Inflammatory macrophage (primary cell): ENCODE measurements around the gene CDH11.

Experiments
- DNase-seq, 2 donors: peaks; one replicate each; pipeline ENCODE4 v3.0.0-alpha.2; 2020 to 2022

The CDH11 gene

DNA sequence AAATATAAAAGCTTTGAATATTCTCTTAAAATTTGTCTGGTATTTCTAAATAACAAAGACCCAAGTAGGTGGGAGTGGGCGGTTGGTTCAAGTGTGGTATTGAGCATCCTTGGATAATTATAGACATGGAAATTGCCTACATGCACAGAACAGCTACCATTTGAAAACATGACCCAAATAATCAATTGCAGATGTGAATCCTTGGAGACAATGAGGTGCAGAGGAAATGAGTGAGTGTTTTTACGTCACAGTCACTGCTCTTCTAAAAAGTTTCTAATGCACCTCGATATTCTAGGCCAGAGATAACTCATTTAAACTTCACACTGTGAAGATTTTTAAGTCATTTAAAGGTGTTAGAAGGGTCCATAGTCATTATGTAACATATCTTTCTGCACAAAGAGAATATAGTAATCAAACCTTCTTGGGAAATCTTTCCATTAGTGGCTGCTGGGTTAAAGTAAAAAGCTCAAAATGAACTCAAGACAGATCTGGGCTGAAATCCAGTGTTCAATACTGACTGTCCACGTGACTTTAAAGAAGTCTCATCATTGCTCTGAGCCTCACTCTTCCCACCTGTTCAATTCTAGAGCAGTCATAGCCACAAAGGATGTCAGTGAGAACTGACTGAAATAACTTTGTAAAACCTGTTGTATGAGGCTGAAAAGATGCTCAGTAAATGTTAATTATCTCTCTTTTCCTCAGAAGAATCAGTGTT, 144.5 kb downstream of the CDH11 start:
- DNase-seq: no peak

- DNase-seq: no peak
Measured at GRCh38 chr16:64975821-64976220, 146.0 kb downstream of the CDH11 start.

- no peak for DNase-seq
Measured at GRCh38 chr16:64974381-64974780, 147.5 kb downstream of the CDH11 start.

DNA sequence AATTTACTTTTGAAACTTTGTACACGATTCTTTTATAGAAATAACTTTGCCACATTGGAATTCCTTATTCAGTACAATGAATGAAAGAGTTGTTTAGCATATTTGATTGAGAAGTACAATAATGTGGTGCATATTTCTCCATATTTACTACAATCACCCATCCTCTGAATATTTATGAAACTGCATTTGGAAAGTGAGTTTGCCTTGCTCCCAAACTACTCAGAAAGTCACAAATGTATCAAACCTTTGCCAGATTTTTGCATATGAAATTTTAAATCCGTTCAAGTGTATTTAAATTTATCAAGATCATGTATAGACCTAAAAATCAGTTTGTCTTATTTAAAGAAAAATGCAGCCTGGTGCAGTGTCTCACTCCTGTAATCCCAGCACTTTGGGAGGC, 148.7 kb downstream of the CDH11 start:
- no peak for DNase-seq

GRCh38 chr16:64971171-64971570, 150.7 kb downstream of the CDH11 start:
- no peak for DNase-seq

- no peak for DNase-seq
Measured at GRCh38 chr16:64969221-64969620, 152.6 kb downstream of the CDH11 start.

DNA sequence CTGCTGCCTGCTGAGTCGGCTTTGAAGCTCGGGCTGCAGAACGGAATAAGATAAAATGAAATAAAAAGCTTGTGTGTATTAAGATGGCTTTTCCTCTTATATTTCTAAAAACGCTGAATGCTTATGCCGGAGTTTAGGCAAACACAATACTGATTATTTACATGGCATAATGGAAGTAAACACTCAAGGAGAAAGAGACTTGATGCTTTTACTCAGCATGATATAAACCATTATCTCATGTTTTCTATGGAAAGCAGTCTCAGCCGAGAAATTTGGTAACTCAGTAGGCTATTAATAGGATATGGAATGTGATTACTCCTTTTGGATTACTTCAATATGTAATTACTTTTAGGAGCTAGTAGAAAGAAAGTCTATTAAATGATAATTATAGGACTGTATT, 153.3 kb downstream of the CDH11 start:
- DNase-seq: no peak

- no peak for DNase-seq
Measured at GRCh38 chr16:64964126-64964540, 157.7 kb downstream of the CDH11 start.

GRCh38 chr16:64962786-64963185, 159.1 kb downstream of the CDH11 start:
- no peak for DNase-seq

GRCh38 chr16:64957246-64957645, 164.6 kb downstream of the CDH11 start:
- no peak for DNase-seq

GRCh38 chr16:64952177-64952576, 169.7 kb downstream of the CDH11 start:
- no peak for DNase-seq

- DNase-seq: no peak
Measured at GRCh38 chr16:64951193-64951592, 170.7 kb downstream of the CDH11 start.

GRCh38 chr16:64950731-64951130, 171.1 kb downstream of the CDH11 start:
- DNase-seq: no peak

DNA sequence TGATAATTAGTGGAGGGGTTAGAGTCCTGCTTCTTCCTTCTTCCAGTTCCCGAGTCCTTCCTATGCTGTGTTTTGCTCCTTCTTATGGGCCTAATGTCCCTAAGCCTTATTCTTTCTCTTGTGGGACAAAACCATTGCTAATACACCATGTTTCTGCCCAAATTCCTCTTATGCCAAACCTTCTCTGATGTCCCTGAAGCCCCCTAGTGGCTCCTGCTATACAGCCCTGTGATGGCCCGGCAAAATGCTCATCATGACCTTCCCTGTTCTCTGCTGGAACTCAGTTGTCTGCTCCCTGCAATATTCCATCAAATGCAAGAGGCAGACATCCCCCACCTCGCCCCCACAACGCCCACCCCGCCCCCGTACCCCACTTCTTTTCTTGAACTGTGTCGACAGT, 171.6 kb downstream of the CDH11 start:
- no peak for DNase-seq

- DNase-seq: no peak
Measured at GRCh38 chr16:64948056-64948455, 173.8 kb downstream of the CDH11 start.

GRCh38 chr16:64947651-64948050, 174.2 kb downstream of the CDH11 start:
- DNase-seq: no peak

GRCh38 chr16:64933885-64934284, 188.0 kb downstream of the CDH11 start:
- DNase-seq: no peak

GRCh38 chr16:64926476-64926875, 195.4 kb downstream of the CDH11 start:
- DNase-seq: no peak

DNA sequence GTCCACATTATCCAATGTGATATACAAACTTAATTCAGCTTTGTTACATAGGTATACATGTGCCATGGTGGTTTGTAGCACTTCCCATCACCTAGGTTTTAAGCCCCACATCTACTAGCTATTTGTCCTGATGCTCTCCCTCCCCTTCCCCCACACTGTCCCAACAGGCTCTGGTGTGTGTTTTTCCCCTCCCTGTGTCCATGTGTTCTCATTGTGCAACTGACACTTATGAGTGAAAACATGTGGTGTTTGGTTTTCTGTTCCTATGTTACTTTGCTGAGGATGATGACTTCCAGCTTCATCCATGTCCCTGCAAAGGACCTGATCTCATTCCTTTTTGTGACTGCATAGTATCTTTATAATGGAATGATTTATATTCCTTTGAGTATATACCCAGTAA, 196.7 kb downstream of the CDH11 start:
- no peak for DNase-seq

DNA sequence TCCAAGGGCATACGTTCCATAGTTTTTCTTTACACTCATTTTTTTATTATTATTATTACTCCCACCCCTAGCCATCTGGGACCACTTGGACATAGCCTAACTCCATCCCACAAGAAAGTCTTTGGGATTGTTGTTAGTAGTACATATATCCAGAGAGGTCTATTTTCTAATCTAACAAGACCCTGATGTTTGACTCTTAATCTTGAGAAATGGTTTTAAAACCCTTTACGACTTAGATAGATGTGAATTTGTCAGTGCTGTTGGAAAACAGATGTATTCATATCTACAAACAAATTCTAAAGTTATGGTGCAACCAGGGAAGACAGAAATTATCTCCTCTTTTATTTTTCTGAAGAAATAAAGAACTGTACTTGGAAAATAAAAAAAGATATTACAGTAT, 197.8 kb downstream of the CDH11 start:
- DNase-seq: no peak

- DNase-seq: no peak
Measured at GRCh38 chr16:64919929-64920607, 201.8 kb downstream of the CDH11 start.

DNA sequence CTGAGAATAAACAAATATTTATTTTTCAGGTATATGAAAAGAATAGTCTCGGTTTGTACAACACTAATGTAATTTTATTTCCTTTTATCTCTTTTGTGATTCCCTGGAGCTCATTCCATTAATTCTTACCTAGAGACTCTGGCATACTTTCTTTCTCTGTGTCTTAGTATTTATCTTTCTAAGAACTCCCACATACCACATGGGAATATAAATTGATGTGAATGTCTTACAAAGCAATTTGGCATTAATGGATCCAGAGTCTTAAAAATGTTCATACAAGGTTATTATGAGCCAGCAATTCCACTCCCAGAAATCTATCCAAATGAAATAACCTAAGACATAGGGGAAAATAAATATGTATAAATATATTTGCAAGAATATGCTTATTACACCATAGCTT, 202.7 kb downstream of the CDH11 start:
- no peak for DNase-seq

DNA sequence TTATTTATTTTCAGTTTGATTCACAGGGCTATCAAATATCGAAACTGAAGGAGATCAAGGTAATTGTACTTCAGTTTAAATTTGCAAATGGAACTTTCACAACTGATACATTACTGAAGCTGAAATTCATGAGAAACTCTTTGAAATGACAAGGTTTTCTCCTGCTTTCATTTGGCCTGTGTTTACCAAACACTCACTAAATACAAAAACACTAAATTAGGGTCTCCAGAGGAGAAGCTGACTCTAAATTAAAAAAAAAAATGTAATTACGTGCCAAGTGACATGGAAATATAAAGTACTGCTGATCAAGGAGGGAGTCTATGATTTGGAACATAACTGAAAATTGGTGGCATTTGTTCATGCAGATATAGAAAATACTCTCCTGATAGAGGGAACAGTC, 205.8 kb downstream of the CDH11 start:
- DNase-seq: no peak

DNA sequence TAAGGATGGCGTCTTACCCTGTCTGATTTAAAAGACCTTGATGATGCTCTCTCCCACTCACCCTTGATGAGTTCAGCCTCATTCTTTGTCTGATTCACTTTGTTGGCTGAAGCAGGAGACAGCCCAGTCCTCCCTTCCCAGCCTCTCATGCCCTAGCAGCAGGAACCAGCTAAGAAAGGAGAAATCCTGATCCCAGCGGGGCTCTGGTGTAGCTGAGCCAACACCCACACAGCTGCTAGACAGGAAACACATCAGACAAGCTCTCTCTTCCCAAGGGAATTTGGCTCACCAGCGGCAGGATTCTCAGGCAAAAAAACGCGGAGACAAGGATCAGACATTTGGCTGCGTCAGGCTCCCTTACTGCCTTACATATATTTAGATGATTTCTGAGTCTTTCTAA, 211.5 kb downstream of the CDH11 start:
- DNase-seq: no peak

- no peak for DNase-seq
Measured at GRCh38 chr16:64907844-64908243, 214.0 kb downstream of the CDH11 start.
